IMR-90 (cell line): Measurements from ENCODE around the gene ZBED4. TPM values are rescaled to one million over a fixed set of nuclear protein-coding genes. Genes with fewer than 3 reads are reported as not detected.
A peak's percentile ranks its signal among the peaks of the same experiment; 100 is the strongest.

Experiments used
- ATAC-seq: fragments of 200-7000 bp; cut with Tn5 transposase; 2 replicates; pipeline ENCODE4 v1.9.1; 2020; ENCODE audit warnings: low read depth, mild to moderate bottlenecking, moderate library complexity
- BruUV-seq: library from RNA; stranded (reverse); fragments of 400-500 nt; replicated peaks from 2 replicates; lab custom pipeline; 2021; lab: Mats Ljungman, UMichigan
- CTCF ChIA-PET: fragments of 300-600 bp; formaldehyde crosslinking; extraction: SDS; loops from one replicate; lab custom pipeline; 2021; ENCODE audit warnings: antibody characterized with exemption; lab: Yijun Ruan, JAX
- POLR2A ChIA-PET: fragments of 300-600 bp; sonication (Branson Sonifier 250); formaldehyde crosslinking; loops from one replicate; lab custom pipeline; 2022; ENCODE audit warnings: antibody characterized with exemption; ENCODE audit not compliant: unreplicated experiment; lab: Charles Lee
- DNase-seq: peaks from one replicate; pipeline ENCODE4 v3.0.0; 2013
- H2AFZ ChIP-seq: replicated peaks from 2 replicates; pipeline ENCODE3; 2013; ENCODE audit warnings: low read length, mild to moderate bottlenecking; ENCODE audit not compliant: poor library complexity
- H2AK5ac ChIP-seq: 2 replicates; pipeline ENCODE4 v1.6.1; 2013; ENCODE audit warnings: low read depth, low read length, inconsistent platforms
- H2AK9ac ChIP-seq: replicated peaks from 2 replicates; pipeline ENCODE3; 2013; ENCODE audit warnings: mild to moderate bottlenecking, low read depth, low read length, moderate library complexity; ENCODE audit not compliant: poor library complexity
- H2BK120ac ChIP-seq: 2 replicates; pipeline ENCODE4 v1.6.1; 2013; ENCODE audit warnings: low read depth, low read length, inconsistent platforms
- H2BK15ac ChIP-seq: 3 replicates; pipeline ENCODE4 v1.6.1; 2013; ENCODE audit warnings: low read depth, low read length, inconsistent platforms
- H2BK20ac ChIP-seq: 2 replicates; pipeline ENCODE4 v1.6.1; 2013; ENCODE audit warnings: low read depth, mild to moderate bottlenecking, inconsistent platforms, low read length, moderate library complexity
- H2BK5ac ChIP-seq: 2 replicates; pipeline ENCODE4 v1.6.1; 2013; ENCODE audit warnings: mild to moderate bottlenecking, low read depth, low read length, inconsistent platforms; ENCODE audit not compliant: poor library complexity, severe bottlenecking
- H3K14ac ChIP-seq: replicated peaks from 2 replicates; pipeline ENCODE4 v1.6.1; 2013; ENCODE audit warnings: low read depth, low read length, inconsistent platforms
- H3K18ac ChIP-seq: 2 replicates; pipeline ENCODE4 v1.6.1; 2013; ENCODE audit warnings: low read depth, low read length, control low read depth
- H3K23ac ChIP-seq: 2 replicates; pipeline ENCODE4 v1.6.1; 2013; ENCODE audit warnings: low read depth, low read length, inconsistent platforms
- H3K27ac ChIP-seq: 2 replicates; pipeline ENCODE4 v1.5.1; 2013; ENCODE audit warnings: mild to moderate bottlenecking, control low read depth, low read length; ENCODE audit not compliant: insufficient read depth
- H3K27me3 ChIP-seq: 2 replicates; pipeline ENCODE4 v1.6.1; 2013; ENCODE audit warnings: low read length; ENCODE audit not compliant: control insufficient read depth, insufficient read depth
- H3K36me3 ChIP-seq: 2 replicates; pipeline ENCODE4 v1.6.1; 2013; ENCODE audit warnings: low read length, mixed read lengths; ENCODE audit not compliant: control insufficient read depth, insufficient read depth
- H3K4ac ChIP-seq: 2 replicates; pipeline ENCODE4 v1.6.1; 2013; ENCODE audit warnings: low read depth, low read length, inconsistent platforms
- H3K4me1 ChIP-seq: 2 replicates; pipeline ENCODE4 v1.6.1; 2013; ENCODE audit warnings: low read length, mixed read lengths; ENCODE audit not compliant: control insufficient read depth, insufficient read depth
- H3K4me2 ChIP-seq: 2 replicates; pipeline ENCODE4 v1.6.1; 2013; ENCODE audit warnings: low read depth, mild to moderate bottlenecking, control low read depth, low read length, moderate library complexity
- H3K4me3 ChIP-seq: 2 replicates; pipeline ENCODE4 v1.5.1; 2013; ENCODE audit warnings: low read depth, mild to moderate bottlenecking, control low read depth, low read length, moderate library complexity; ENCODE audit not compliant: insufficient read depth
- H3K56ac ChIP-seq: 2 replicates; pipeline ENCODE4 v1.6.1; 2013; ENCODE audit warnings: low read length, inconsistent platforms; ENCODE audit not compliant: insufficient read depth; ENCODE audit errors: extremely low read depth
- H3K79me1 ChIP-seq, 2 experiments: 2 replicates each; pipeline ENCODE4 v1.6.1; 2013; ENCODE audit warnings: low read length in 2 of 2, inconsistent platforms in 1 of 2, low read depth in 1 of 2
- H3K9ac ChIP-seq: 2 replicates; pipeline ENCODE4 v1.6.1; 2013; ENCODE audit warnings: low read depth, low read length, control low read depth
- H3K9me1 ChIP-seq: 2 replicates; pipeline ENCODE4 v1.6.1; 2013; ENCODE audit warnings: low read length, inconsistent platforms; ENCODE audit not compliant: insufficient read depth
- H3K9me3 ChIP-seq: 2 replicates; pipeline ENCODE4 v1.6.1; 2013; ENCODE audit warnings: low read length; ENCODE audit not compliant: control insufficient read depth, insufficient read depth
- H4K20me1 ChIP-seq: 2 replicates; pipeline ENCODE4 v1.6.1; 2013; ENCODE audit warnings: low read length, inconsistent platforms; ENCODE audit not compliant: insufficient read depth
- H4K5ac ChIP-seq: 2 replicates; pipeline ENCODE4 v1.6.1; 2013; ENCODE audit warnings: mild to moderate bottlenecking, low read depth, low read length, control low read depth
- H4K8ac ChIP-seq, 2 experiments: 2 replicates each; pipeline ENCODE4 v1.6.1; 2013; ENCODE audit warnings: low read depth in 2 of 2, low read length in 2 of 2, control low read depth in 1 of 2, inconsistent platforms in 1 of 2
- H4K91ac ChIP-seq: 2 replicates; pipeline ENCODE4 v1.6.1; 2013; ENCODE audit warnings: low read depth, low read length, inconsistent platforms; ENCODE audit not compliant: insufficient read depth
- BHLHE40 ChIP-seq: fragments of 150-350 bp; IDR thresholded peaks from 2 replicates; pipeline ENCODE4 v1.6.1; 2016; ENCODE audit warnings: mild to moderate bottlenecking, low read depth, low read length
- CEBPB ChIP-seq: IDR thresholded peaks from 2 replicates; pipeline ENCODE4 v1.6.1; 2012; ENCODE audit warnings: low read depth, low read length, improper control_type of control experiment
- CHD1 ChIP-seq: IDR thresholded peaks from 2 replicates; pipeline ENCODE4 v1.6.1; 2012; ENCODE audit warnings: low read depth, low read length, improper control_type of control experiment
- CTCF ChIP-seq: conservative IDR thresholded peaks from 2 replicates; pipeline ENCODE4 v1.5.1; 2012; ENCODE audit warnings: mild to moderate bottlenecking, low read depth, low read length, improper control_type of control experiment
- ELK1 ChIP-seq: fragments of 150-350 bp; IDR thresholded peaks from 2 replicates; pipeline ENCODE4 v1.6.1; 2016; ENCODE audit warnings: low read depth, mild to moderate bottlenecking, low read length, moderate library complexity, borderline replicate concordance
- FOS ChIP-seq: fragments of 150-350 bp; IDR thresholded peaks from 2 replicates; pipeline ENCODE4 v1.6.1; 2016; ENCODE audit warnings: low read depth, low read length
- MAFK ChIP-seq: IDR thresholded peaks from 2 replicates; pipeline ENCODE4 v1.6.1; 2012; ENCODE audit warnings: low read depth, low read length, improper control_type of control experiment
- MAZ ChIP-seq: IDR thresholded peaks from 2 replicates; pipeline ENCODE4 v1.6.1; 2012; ENCODE audit warnings: low read depth, mild to moderate bottlenecking, low read length, improper control_type of control experiment, moderate library complexity, borderline replicate concordance
- MXI1 ChIP-seq: IDR thresholded peaks from 2 replicates; pipeline ENCODE4 v1.6.1; 2012; ENCODE audit warnings: low read depth, mild to moderate bottlenecking, low read length, moderate library complexity, borderline replicate concordance
- NFE2L2 ChIP-seq: fragments of 150-350 bp; IDR thresholded peaks from 2 replicates; pipeline ENCODE4 v1.6.1; 2016; ENCODE audit warnings: low read depth, mild to moderate bottlenecking, low read length
- POLR2A ChIP-seq: IDR thresholded peaks from 2 replicates; pipeline ENCODE4 v1.6.1; 2012; ENCODE audit warnings: mild to moderate bottlenecking, low read depth, low read length
- RAD21 ChIP-seq: IDR thresholded peaks from 2 replicates; pipeline ENCODE4 v1.6.1; 2012; ENCODE audit warnings: low read length, improper control_type of control experiment
- RCOR1 ChIP-seq: IDR thresholded peaks from 2 replicates; pipeline ENCODE4 v1.6.1; 2012; ENCODE audit warnings: mild to moderate bottlenecking, low read length, improper control_type of control experiment; ENCODE audit not compliant: insufficient replicate concordance
- RFX5 ChIP-seq: IDR thresholded peaks from 2 replicates; pipeline ENCODE4 v1.8.0; 2012; ENCODE audit warnings: low read depth, mild to moderate bottlenecking, low read length, moderate library complexity
- SMC3 ChIP-seq: fragments of 150-350 bp; IDR thresholded peaks from 2 replicates; pipeline ENCODE4 v1.6.1; 2016; ENCODE audit warnings: low read depth, mild to moderate bottlenecking, antibody characterized with exemption, low read length, moderate library complexity
- USF2 ChIP-seq: fragments of 150-350 bp; IDR thresholded peaks from 2 replicates; pipeline ENCODE4 v1.6.1; 2017; ENCODE audit warnings: mild to moderate bottlenecking, antibody characterized with exemption, low read length, low read depth
- WGBS, 2 experiments: methylation state at CpG; one replicate each; pipeline versions ENCODE4 v1.1.5 to v1.1.7; 2013; ENCODE audit warnings: missing lambda C conversion rate in 2 of 2; ENCODE audit not compliant: insufficient read length in 1 of 2; ENCODE audit errors: extremely low coverage in 2 of 2; 5-methylcytosine and 5-hydroxymethylcytosine counted together
- dilution Hi-C: fragments of 300-500 bp; cut with HindIII; formaldehyde crosslinking; loops from one replicate; pipeline ENCODE4 v1.14.3; 2018; ENCODE audit warnings: low sequenced_read_pairs; ENCODE audit not compliant: unreplicated experiment
- in situ Hi-C: fragments of 300-500 bp; cut with MboI; formaldehyde crosslinking; loops from 3 replicates; pipeline ENCODE4 v1.14.3; 2019; ENCODE audit warnings: low sequenced_read_pairs, inconsistent platforms, mixed read lengths
- intact Hi-C: fragments of 100-400 bp; cut with micrococcal nuclease; formaldehyde crosslinking; loops from 2 replicates; pipeline ENCODE4 v1.10.0; 2022
- polyA plus RNA-seq, 3 experiments: library from polyadenylated mRNA; depleted of rRNA; stranded (reverse); fragments of >200 nt; gene quantifications; 2 replicates each; pipeline ENCODE4 v1.2.3, GENCODE V29; 2012; ENCODE audit warnings: low replicate concordance in 1 of 3
- total RNA-seq: library from RNA; depleted of rRNA; stranded (reverse); fragments of >200 nt; gene quantifications from 2 replicates; pipeline ENCODE4 v1.2.3, GENCODE V29; 2012

Gene ZBED4
- total and polyA plus RNA-seq, 2 of the 4 experiments (the other 2 are of a cell fraction) = 9.3 to 10.5 TPM

- Histone ChIP-seq H3K14ac (no peak overlapping the region), H2AK5ac (no peak overlapping the region), H4K5ac (no peak overlapping the region), H3K27me3 (no peaks in the 10 kb centered on the region), H3K4ac (no peak overlapping the region), H3K27ac (no peak overlapping the region), H3K4me1 (no peaks in the 10 kb centered on the region), H2BK15ac (no peak overlapping the region), H3K4me3 (no peak overlapping the region), H3K79me1 (peaks cover 4 to 28% of the 10 kb centered on the region in 2 experiments; a peak in 2 of 4 replicates), H3K4me2 (no peak overlapping the region), H2BK5ac (no peak overlapping the region), H4K8ac (no peak overlapping the region), H2BK120ac (no peak overlapping the region), H3K36me3 (peaks cover 40% of the 10 kb centered on the region), H4K91ac (no peak overlapping the region), H3K23ac (no peak overlapping the region), H3K9ac (no peak overlapping the region), H3K18ac (no peak overlapping the region), H3K9me3 (no peaks in the 10 kb centered on the region), H3K9me1 (peaks cover 10% of the 10 kb centered on the region), H2BK20ac (no peak overlapping the region), H3K56ac (no peak overlapping the region), H2AK9ac (no peak overlapping the region), H4K20me1 (peaks cover 15% of the 10 kb centered on the region), H2AFZ (no peak overlapping the region)
- in situ Hi-C loops = loop anchor here (25.0 kb wide), 1 partner anchor 91 kb away; no protein-coding TSS in a partner anchor
- intact Hi-C loops = no loop called here
- WGBS, 2 experiments = 100% methylated on average over 4 of the region's 17 CpGs; no CpG with 5 or more reads in 1 of the 2 experiments
- ChIA-PET POLR2A (no interaction called here), CTCF (no interaction called here)
- dilution Hi-C loops = no loop called here
- no peak for DNase-seq
- TSS peak; percentile 32 for BruUV-seq
- TF ChIP-seq POLR2A (no peak), RFX5 (no peak), NFE2L2 (no peak), CTCF (no peak), MXI1 (no peak), FOS (no peak), BHLHE40 (no peak), CEBPB (no peak), RAD21 (no peak), CHD1 (no peak), ELK1 (no peak), RCOR1 (no peak), MAZ (no peak), USF2 (no peak), MAFK (no peak), SMC3 (no peak)
- no peak for ATAC-seq
Observed at GRCh38 chr22:49903322-49904039, 49.8 kb downstream of the ZBED4 start.
